ENCODE data around the gene NUMBL. TPM values are rescaled to one million over a fixed set of nuclear protein-coding genes. Genes with fewer than 3 reads are reported as not detected.

NUMBL gene
- polyA plus RNA-seq, 2 of the 4 experiments (the other 2 are of a cell fraction): 21.1 to 28.7 TPM

DNA sequence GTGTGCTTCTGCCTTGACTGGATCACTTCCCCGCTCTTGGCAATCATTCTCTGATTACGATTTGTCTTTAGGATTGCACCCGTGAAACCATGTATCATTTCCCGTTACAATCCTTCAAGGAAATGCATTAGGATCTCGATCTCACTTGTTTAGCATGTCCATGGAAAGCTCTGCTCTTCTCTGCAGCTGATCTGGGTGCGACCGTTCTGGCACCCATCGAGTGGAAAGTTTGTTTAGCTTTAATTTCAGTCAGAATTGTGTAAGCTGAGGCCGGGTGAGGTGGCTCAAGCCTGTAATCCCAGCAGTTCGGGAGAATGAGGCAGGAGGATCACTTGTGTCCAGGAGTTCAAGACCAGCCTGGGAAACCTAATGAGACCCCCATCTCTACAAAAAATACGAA, 30.9 kb downstream of the NUMBL start:
- FAIRE-seq: no peak

DNA sequence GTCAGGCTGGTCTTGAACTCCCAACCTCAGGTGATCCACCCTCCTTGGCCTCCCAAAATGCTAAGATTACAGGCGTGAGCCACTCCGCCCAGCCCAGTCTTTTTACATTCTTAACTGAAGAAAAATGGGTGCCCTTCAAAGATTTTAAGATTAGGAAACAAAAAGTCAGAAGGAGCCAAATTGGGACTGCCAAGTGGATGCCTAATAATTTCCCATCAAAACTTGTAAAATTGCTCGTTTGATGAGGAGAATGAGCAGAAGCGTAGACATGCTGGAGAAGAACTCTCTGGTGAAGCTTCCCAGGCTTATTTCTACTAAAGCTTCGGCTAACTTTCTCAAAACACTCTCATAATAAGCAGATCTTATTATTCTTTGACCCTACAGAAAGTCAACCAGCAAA, 31.3 kb downstream of the NUMBL start:
- POLR2A ChIA-PET: interaction anchor here (0.5 kb wide), 1 partner anchor 109 kb away, joined by 3 read pairs; no protein-coding TSS in a partner anchor
- 85% methylated on average over 5 of the region's 5 CpGs for WGBS (ENCODE audit: missing lambda C conversion rate)
- DNase-seq (ENCODE audit: low read depth in 1 of 2, low spot score in 1 of 2) (no peak), FAIRE-seq (no peak), ATAC-seq (no peak)
- H3K4me3 ChIP-seq: no peak overlapping the region
- CTCF ChIA-PET: interaction anchor here (0.9 to 16.6 kb wide), 8 partner anchors 9 to 161 kb away, joined by 3 to 178 read pairs (median 104); partner anchors contain the start of gene EGLN2
- H3K4me1 ChIP-seq: peaks cover 10% of the 10 kb centered on the region
- no peak for TF ChIP-seq FOXS1 (CRISPR knock-in tag; IDR thresholded peaks at IDR 0.05)
- TF ChIP-seq, protein P1, sequence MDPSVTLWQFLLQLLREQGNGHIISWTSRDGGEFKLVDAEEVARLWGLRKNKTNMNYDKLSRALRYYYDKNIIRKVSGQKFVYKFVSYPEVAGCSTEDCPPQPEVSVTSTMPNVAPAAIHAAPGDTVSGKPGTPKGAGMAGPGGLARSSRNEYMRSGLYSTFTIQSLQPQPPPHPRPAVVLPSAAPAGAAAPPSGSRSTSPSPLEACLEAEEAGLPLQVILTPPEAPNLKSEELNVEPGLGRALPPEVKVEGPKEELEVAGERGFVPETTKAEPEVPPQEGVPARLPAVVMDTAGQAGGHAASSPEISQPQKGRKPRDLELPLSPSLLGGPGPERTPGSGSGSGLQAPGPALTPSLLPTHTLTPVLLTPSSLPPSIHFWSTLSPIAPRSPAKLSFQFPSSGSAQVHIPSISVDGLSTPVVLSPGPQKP (IDR thresholded peaks at IDR 0.05; ENCODE audit: low read depth, low read length): no peak
- TF ChIP-seq KDM5A (IDR thresholded peaks at IDR 0.05): no peak
- no peak for TF ChIP-seq TFCP2L1 (CRISPR knock-in tag; IDR thresholded peaks at IDR 0.05)
- no peak for TF ChIP-seq CHD2 (IDR thresholded peaks at IDR 0.05; ENCODE audit: low read length, partially characterized antibody)
- no peak for TF ChIP-seq MAZ (IDR thresholded peaks at IDR 0.05; ENCODE audit: borderline replicate concordance, low read depth, low read length)
- no peak for TF ChIP-seq JUN (IDR thresholded peaks at IDR 0.05)
- H3K9me3 ChIP-seq: no peaks in the 10 kb centered on the region
- no peak overlapping the region for H3K27ac ChIP-seq
- H3K4me2 ChIP-seq: no peak overlapping the region

More for the DNA sequence above, 30.9 kb downstream of the NUMBL start:
- no peak overlapping the region for H3K27ac ChIP-seq
- TF ChIP-seq RAD21 (conservative IDR thresholded peaks at IDR 0.05 in 1 of 2, IDR thresholded peaks at IDR 0.05 in 1 of 2): no peak
- TF ChIP-seq HOXB13 (CRISPR knock-in tag; IDR thresholded peaks at IDR 0.05; ENCODE audit: low read depth): no peak
- no peak for TF ChIP-seq ESRRA (IDR thresholded peaks at IDR 0.05; ENCODE audit: borderline replicate concordance, low read length)
- TF ChIP-seq MAFK (IDR thresholded peaks at IDR 0.05; ENCODE audit: partially characterized antibody): no peak
- TF ChIP-seq, protein P2, sequence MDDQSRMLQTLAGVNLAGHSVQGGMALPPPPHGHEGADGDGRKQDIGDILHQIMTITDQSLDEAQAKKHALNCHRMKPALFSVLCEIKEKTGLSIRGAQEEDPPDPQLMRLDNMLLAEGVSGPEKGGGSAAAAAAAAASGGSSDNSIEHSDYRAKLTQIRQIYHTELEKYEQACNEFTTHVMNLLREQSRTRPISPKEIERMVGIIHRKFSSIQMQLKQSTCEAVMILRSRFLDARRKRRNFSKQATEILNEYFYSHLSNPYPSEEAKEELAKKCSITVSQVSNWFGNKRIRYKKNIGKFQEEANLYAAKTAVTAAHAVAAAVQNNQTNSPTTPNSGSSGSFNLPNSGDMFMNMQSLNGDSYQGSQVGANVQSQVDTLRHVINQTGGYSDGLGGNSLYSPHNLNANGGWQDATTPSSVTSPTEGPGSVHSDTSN (IDR thresholded peaks at IDR 0.05): no peak
- no peak for TF ChIP-seq RNF2 (IDR thresholded peaks at IDR 0.05; ENCODE audit: borderline replicate concordance, low read depth)
- TF ChIP-seq HOXB5 (CRISPR knock-in tag; IDR thresholded peaks at IDR 0.05): no peak
- TF ChIP-seq, protein P3, sequence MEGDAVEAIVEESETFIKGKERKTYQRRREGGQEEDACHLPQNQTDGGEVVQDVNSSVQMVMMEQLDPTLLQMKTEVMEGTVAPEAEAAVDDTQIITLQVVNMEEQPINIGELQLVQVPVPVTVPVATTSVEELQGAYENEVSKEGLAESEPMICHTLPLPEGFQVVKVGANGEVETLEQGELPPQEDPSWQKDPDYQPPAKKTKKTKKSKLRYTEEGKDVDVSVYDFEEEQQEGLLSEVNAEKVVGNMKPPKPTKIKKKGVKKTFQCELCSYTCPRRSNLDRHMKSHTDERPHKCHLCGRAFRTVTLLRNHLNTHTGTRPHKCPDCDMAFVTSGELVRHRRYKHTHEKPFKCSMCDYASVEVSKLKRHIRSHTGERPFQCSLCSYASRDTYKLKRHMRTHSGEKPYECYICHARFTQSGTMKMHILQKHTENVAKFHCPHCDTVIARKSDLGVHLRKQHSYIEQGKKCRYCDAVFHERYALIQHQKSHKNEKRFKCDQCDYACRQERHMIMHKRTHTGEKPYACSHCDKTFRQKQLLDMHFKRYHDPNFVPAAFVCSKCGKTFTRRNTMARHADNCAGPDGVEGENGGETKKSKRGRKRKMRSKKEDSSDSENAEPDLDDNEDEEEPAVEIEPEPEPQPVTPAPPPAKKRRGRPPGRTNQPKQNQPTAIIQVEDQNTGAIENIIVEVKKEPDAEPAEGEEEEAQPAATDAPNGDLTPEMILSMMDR (IDR thresholded peaks at IDR 0.05): no peak
- TF ChIP-seq RARB (CRISPR knock-in tag; IDR thresholded peaks at IDR 0.05): no peak
- TF ChIP-seq FOSL2 (IDR thresholded peaks at IDR 0.05): no peak
- TF ChIP-seq FOSL2 (CRISPR knock-in tag; IDR thresholded peaks at IDR 0.05): no peak
- TF ChIP-seq HOXA7 (CRISPR knock-in tag; IDR thresholded peaks at IDR 0.05): no peak
- ChIA-PET POLR2A (interaction anchor here (0.5 kb wide), 1 partner anchor 108 kb away, joined by 3 read pairs; no protein-coding TSS in a partner anchor), CTCF (interaction anchor here (0.6 to 16.6 kb wide), 12 partner anchors 9 to 936 kb away, joined by 3 to 178 read pairs (median 6); partner anchors contain the start of genes ACTMAP and EGLN2)
- no peak overlapping the region for H3K4me2 ChIP-seq
- DNase-seq (ENCODE audit: low read depth in 1 of 2, low spot score in 1 of 2) (no peak), ATAC-seq (no peak)
- H3K9me3 ChIP-seq: no peaks in the 10 kb centered on the region
- no peak overlapping the region for H3K4me3 ChIP-seq
- 77% methylated on average over 11 of the region's 11 CpGs for WGBS (ENCODE audit: missing lambda C conversion rate)
- peaks cover 14% of the 10 kb centered on the region for H3K4me1 ChIP-seq

DNA sequence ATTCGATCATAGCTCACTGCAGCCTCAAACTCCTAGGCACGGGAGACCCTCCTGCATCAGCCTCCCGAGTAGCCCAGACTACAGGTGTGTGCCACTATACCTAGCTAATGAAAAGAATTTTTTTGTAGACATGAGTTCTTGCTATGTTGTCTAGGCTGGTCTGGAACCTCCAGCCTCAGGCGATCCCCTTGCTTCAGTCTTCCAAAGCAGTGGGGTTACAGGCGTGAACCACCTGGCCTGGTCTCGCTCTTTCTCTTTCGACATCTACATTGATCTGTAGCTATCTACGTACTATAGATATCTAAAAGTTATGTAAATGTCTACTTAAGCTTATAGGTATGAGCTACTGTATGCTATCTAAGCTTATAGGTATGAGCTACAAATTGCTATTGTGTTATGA, 32.4 kb downstream of the NUMBL start:
- ATAC-seq: no peak
- no peak overlapping the region for H3K4me3 ChIP-seq
- 0 out of 3 replicates have a peak, but pooled peaks cover 3% of the 10 kb centered on the region for H3K4me1 ChIP-seq
- no peak overlapping the region for H3K27ac ChIP-seq
- FAIRE-seq: no peak
- no peaks in the 10 kb centered on the region for H3K9me3 ChIP-seq
- ChIA-PET CTCF (interaction anchor here (0.6 to 16.6 kb wide), 11 partner anchors 15 to 651 kb away, joined by 3 to 174 read pairs (median 7); partner anchors contain the start of gene EGLN2), POLR2A (no interaction called here)
- no peak overlapping the region for H3K4me2 ChIP-seq
- DNase-seq (ENCODE audit: low read depth in 1 of 2, low spot score in 1 of 2): no peak
- WGBS (ENCODE audit: missing lambda C conversion rate): 90% methylated on average over 8 of the region's 8 CpGs
- TF ChIP-seq CEBPB (IDR thresholded peaks at IDR 0.05) (no peak), SMC3 (IDR thresholded peaks at IDR 0.05) (no peak), NPAS2 (CRISPR knock-in tag; IDR thresholded peaks at IDR 0.05; ENCODE audit: borderline replicate concordance) (no peak), CHD4 (IDR thresholded peaks at IDR 0.05; ENCODE audit: borderline replicate concordance) (no peak), MYC (IDR thresholded peaks at IDR 0.05; ENCODE audit: borderline replicate concordance, low read length) (no peak), HOXA7 (CRISPR knock-in tag; IDR thresholded peaks at IDR 0.05) (no peak), RCOR1 (IDR thresholded peaks at IDR 0.05; ENCODE audit: low read depth, low read length) (no peak), HOXB13 (CRISPR knock-in tag; IDR thresholded peaks at IDR 0.05; ENCODE audit: low read depth) (no peak), KDM1A (IDR thresholded peaks at IDR 0.05; ENCODE audit: low read depth) (no peak), PHF8 (IDR thresholded peaks at IDR 0.05; ENCODE audit: borderline replicate concordance, low read depth) (no peak)
- TF ChIP-seq, protein P4, sequence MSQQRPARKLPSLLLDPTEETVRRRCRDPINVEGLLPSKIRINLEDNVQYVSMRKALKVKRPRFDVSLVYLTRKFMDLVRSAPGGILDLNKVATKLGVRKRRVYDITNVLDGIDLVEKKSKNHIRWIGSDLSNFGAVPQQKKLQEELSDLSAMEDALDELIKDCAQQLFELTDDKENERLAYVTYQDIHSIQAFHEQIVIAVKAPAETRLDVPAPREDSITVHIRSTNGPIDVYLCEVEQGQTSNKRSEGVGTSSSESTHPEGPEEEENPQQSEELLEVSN (IDR thresholded peaks at IDR 0.05; ENCODE audit: borderline replicate concordance, low read depth): no peak
- TF ChIP-seq, protein P5, sequence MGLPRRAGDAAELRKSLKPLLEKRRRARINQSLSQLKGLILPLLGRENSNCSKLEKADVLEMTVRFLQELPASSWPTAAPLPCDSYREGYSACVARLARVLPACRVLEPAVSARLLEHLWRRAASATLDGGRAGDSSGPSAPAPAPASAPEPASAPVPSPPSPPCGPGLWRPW (IDR thresholded peaks at IDR 0.05): no peak
- TF ChIP-seq, protein P6, sequence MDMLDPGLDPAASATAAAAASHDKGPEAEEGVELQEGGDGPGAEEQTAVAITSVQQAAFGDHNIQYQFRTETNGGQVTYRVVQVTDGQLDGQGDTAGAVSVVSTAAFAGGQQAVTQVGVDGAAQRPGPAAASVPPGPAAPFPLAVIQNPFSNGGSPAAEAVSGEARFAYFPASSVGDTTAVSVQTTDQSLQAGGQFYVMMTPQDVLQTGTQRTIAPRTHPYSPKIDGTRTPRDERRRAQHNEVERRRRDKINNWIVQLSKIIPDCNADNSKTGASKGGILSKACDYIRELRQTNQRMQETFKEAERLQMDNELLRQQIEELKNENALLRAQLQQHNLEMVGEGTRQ (IDR thresholded peaks at IDR 0.05): no peak

All from A549 (cell line).